Measurements from ENCODE around the gene DLEC1. TPM values are rescaled to one million over a fixed set of nuclear protein-coding genes. Genes with fewer than 3 reads are reported as not detected.

Gene DLEC1
- total RNA-seq, 2 donors from 2014 or later = 0.18 to 1.9 TPM

GRCh38 chr3:38169027-38169317 is 130.0 kb downstream of the DLEC1 start:
- no peaks in the 10 kb centered on the region for H3K9me3 Mint-ChIP-seq
- peaks cover 14 to 35% of the 10 kb centered on the region in 2 donors for H3K36me3 Mint-ChIP-seq
- peak overlapping the region in 1 of 2 donors; percentile 70 for H3K27ac Mint-ChIP-seq
- DNase-seq (ENCODE audit: low spot score in 2 of 2) (no peak), ATAC-seq (peak in 1 of 2 donors; percentile 19)

GRCh38 chr3:38170722-38171121 is 131.7 kb downstream of the DLEC1 start:
- DNase-seq (ENCODE audit: low spot score in 2 of 2) (no peak), ATAC-seq (no peak)
- no peaks in the 10 kb centered on the region for H3K9me3 Mint-ChIP-seq
- no peak overlapping the region for H3K27ac Mint-ChIP-seq
- H3K36me3 Mint-ChIP-seq = peaks cover 7 to 27% of the 10 kb centered on the region in 2 donors

GRCh38 chr3:38171622-38172021 is 132.6 kb downstream of the DLEC1 start:
- Mint-ChIP-seq H3K27ac (no peak overlapping the region), H3K36me3 (peaks cover 0 to 18% of the 10 kb centered on the region in 2 donors), H3K9me3 (no peaks in the 10 kb centered on the region)
- DNase-seq (ENCODE audit: low spot score in 2 of 2) = no peak
- peak in 1 of 2 donors; percentile 36 for ATAC-seq

Other genes starting within 250 kb of the DLEC1 start
- 1 to 10 TPM; 2.1 to 7.0 TPM for gene CTDSPL, start 177.3 kb upstream of the DLEC1 start, total RNA-seq
- gene VILL, start 48.4 kb upstream of the DLEC1 start, total RNA-seq = 10 to 100 TPM; 13.2 to 13.8 TPM
- 10 to 100 TPM; 10.0 to 18.5 TPM for gene PLCD1, start 9.6 kb upstream of the DLEC1 start, total RNA-seq
- gene ACAA1, start 97.9 kb downstream of the DLEC1 start, total RNA-seq = 10 to 100 TPM; 73.9 to 83.9 TPM
- gene MYD88, start 99.5 kb downstream of the DLEC1 start, total RNA-seq = 10 to 100 TPM; 23.5 to 41.2 TPM
- 10 to 100 TPM; 46.8 to 58.3 TPM for gene OXSR1, start 126.3 kb downstream of the DLEC1 start, total RNA-seq
- 1 to 10 TPM in 1 of 2 donors, under 1 TPM in 1; 0.11 to 1.1 TPM for gene SLC22A13, start 226.6 kb downstream of the DLEC1 start, total RNA-seq
- not detected for gene SLC22A14, start 243.1 kb downstream of the DLEC1 start, total RNA-seq

Measured in activated naive CD4-positive, alpha-beta T cell treated with anti-CD3 and anti-CD28 coated beads, Interleukin-2, amount 50 U/mL, for 72 hours (primary cell).